Prostate gland (tissue), 2 donors: ENCODE measurements around the gene CAPN8.

Experiments used
- CTCF ChIP-seq, 4 experiments: fragments of 200-600 bp in 2 of 4; fragments of 450-650 bp in 2 of 4; sonication (generic) in 2 of 4; IDR thresholded peaks; 1 replicate in 3 of 4; 2 replicates in 1 of 4; pipeline ENCODE4 v1.5.1; 2016 to 2019; ENCODE audit warnings: antibody characterized with exemption in 4 of 4, mild to moderate bottlenecking in 2 of 4, moderate library complexity in 2 of 4
- POLR2A ChIP-seq: fragments of 450-650 bp; IDR thresholded peaks from one replicate; pipeline ENCODE4 v1.6.1; 2016; ENCODE audit warnings: antibody characterized with exemption, mild to moderate bottlenecking
- POLR2AphosphoS5 ChIP-seq: sonication (generic); formaldehyde crosslinking; IDR thresholded peaks from one replicate; pipeline ENCODE4 v1.6.1; 2017; ENCODE audit warnings: antibody characterized with exemption

GRCh38 chr1:223657978-223658377 lies 7.5 kb downstream of the CAPN8 start:
- no peak for TF ChIP-seq POLR2A
- no peak for TF ChIP-seq CTCF (IDR thresholded peaks at IDR 0.05)
- no peak for TF ChIP-seq POLR2AphosphoS5
